Omental fat pad (tissue), 4 donors: ENCODE measurements around the gene MDP1. TPM values are rescaled to one million over a fixed set of nuclear protein-coding genes. Genes with fewer than 3 reads are reported as not detected.
"Not testable (repeated sequence)": the region's sequence is repeated elsewhere in the genome, so short reads cannot be mapped to it uniquely, and the experiment has no call there.

Experiments used
- ATAC-seq: fragments of 150-250 bp; one replicate; pipeline ENCODE4 v1.9.1; 2016; ENCODE audit warnings: mild to moderate bottlenecking, moderate library complexity; ENCODE audit not compliant: low FRiP score
- DNase-seq: peaks from one replicate; pipeline ENCODE4 v3.0.0-alpha.2; 2019; ENCODE audit warnings: low spot score
- CTCF ChIP-seq, 3 donors: fragments of 450-650 bp; IDR thresholded peaks; one replicate each; pipeline ENCODE4 v1.5.1; 2016 to 2017; ENCODE audit warnings: antibody characterized with exemption in 3 of 3, mild to moderate bottlenecking in 3 of 3, moderate library complexity in 2 of 3
- total RNA-seq, 4 donors: library from RNA; depleted of rRNA; stranded (reverse); fragments of >200 nt; gene quantifications; one replicate each; pipeline ENCODE4 v1.1.0, GENCODE V29; 2016

Gene MDP1
- total RNA-seq, 4 donors from 2014 or later: 9.0 to 18.1 (median 12.5) TPM

GRCh38 chr14:24226473-24226872 is 10.6 kb upstream of the MDP1 start:
- DNase-seq (no peak), ATAC-seq (no peak)
- TF ChIP-seq CTCF (IDR thresholded peaks at IDR 0.05): no peak

DNA sequence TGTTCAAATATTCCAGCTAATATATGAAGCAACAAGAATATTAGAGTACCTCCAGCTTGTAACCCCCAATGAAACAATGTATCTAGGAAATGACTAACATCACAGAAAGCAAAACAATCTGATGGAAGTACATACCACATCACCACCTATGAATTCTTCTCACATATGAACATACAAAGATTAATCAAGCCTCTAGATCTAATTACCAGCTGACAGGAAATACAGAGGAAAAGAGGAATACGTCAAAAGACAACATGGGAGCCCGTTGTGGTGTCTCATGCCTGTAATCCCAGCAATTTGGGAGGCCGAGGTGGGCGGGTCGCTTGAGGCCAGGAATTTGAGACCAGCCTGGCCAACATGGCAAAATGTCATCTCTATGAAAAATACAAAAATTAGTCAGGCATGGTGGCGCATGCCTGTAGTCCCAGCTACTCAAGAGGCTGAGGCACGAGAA is 8.8 kb upstream of the MDP1 start:
- TF ChIP-seq CTCF (IDR thresholded peaks at IDR 0.05): no peak
- DNase-seq: no peak
- ATAC-seq: no peak

- not testable (repeated sequence) for DNase-seq, ATAC-seq
Observed at GRCh38 chr14:24222987-24223386, 7.1 kb upstream of the MDP1 start.

GRCh38 chr14:24219521-24219920 is 3.7 kb upstream of the MDP1 start:
- no peak for TF ChIP-seq CTCF (IDR thresholded peaks at IDR 0.05)
- no peak for ATAC-seq
- no peak for DNase-seq

DNA sequence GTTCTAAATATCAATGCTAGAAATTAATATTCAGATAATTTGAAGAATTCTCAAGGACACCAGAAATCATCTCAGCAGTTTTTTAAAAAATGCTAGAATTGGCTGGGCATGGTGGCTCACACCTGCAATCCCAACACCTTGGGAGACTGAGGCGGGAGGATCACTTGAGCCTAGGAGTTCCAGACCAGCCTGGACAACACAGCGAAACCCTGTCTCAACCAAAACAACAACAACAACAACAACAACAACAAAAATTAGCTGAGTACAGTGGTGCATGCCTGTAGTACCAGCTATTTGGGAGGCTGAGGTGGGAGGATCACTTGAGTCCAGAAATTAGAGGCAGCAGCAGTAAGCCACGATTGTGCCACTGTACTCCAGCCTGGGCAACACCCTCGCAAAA is 3.2 kb upstream of the MDP1 start:
- DNase-seq (no peak), ATAC-seq (no peak)
- no peak for TF ChIP-seq CTCF (IDR thresholded peaks at IDR 0.05)

GRCh38 chr14:24216876-24217275 is 1.0 kb upstream of the MDP1 start:
- DNase-seq, ATAC-seq: not testable (repeated sequence)

- no peak for TF ChIP-seq CTCF (IDR thresholded peaks at IDR 0.05)
- ATAC-seq (no peak), DNase-seq (no peak)
Observed at GRCh38 chr14:24216345-24216699, 456 bp upstream of the MDP1 start.

GRCh38 chr14:24213866-24214662 is 1.8 kb downstream of the MDP1 start:
- DNase-seq (no peak), ATAC-seq (no peak)
- TF ChIP-seq CTCF (IDR thresholded peaks at IDR 0.05): no peak
